ENCODE measurements around the gene BEGAIN.
"Not testable (repeated sequence)": the region's sequence is repeated elsewhere in the genome, so short reads cannot be mapped to it uniquely, and the experiment has no call there.

DNA sequence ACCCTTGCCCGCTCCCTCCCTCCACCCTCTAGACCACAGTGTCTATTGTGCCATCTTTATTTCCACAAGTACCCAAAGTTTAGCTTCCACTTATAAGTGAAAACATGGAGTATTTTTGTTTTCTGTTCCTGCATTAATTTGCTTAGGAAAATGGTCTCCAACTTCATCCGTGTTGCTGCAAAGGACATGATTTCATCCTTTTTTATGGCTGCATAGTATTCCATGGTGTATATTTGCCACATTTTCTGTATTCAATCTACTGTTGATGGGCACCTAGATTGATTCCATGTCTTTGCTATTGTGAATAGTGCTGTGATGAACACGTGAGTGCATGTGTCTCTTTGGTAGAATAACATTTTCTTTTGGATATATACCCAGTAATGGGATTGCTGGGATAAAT is 81.2 kb downstream of the BEGAIN start:
- TF ChIP-seq, protein P1, sequence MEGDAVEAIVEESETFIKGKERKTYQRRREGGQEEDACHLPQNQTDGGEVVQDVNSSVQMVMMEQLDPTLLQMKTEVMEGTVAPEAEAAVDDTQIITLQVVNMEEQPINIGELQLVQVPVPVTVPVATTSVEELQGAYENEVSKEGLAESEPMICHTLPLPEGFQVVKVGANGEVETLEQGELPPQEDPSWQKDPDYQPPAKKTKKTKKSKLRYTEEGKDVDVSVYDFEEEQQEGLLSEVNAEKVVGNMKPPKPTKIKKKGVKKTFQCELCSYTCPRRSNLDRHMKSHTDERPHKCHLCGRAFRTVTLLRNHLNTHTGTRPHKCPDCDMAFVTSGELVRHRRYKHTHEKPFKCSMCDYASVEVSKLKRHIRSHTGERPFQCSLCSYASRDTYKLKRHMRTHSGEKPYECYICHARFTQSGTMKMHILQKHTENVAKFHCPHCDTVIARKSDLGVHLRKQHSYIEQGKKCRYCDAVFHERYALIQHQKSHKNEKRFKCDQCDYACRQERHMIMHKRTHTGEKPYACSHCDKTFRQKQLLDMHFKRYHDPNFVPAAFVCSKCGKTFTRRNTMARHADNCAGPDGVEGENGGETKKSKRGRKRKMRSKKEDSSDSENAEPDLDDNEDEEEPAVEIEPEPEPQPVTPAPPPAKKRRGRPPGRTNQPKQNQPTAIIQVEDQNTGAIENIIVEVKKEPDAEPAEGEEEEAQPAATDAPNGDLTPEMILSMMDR (IDR thresholded peaks at IDR 0.05; ENCODE audit: low read depth, low read length, poor library complexity, severe bottlenecking) = not testable (repeated sequence)
- not testable (repeated sequence) for TF ChIP-seq EZH2phosphoT487 (IDR thresholded peaks at IDR 0.05; ENCODE audit: borderline replicate concordance, low read length)

All from DOHH2 (cell line).